ENCODE data around the gene GFI1B.

- TF ChIP-seq, protein P1, sequence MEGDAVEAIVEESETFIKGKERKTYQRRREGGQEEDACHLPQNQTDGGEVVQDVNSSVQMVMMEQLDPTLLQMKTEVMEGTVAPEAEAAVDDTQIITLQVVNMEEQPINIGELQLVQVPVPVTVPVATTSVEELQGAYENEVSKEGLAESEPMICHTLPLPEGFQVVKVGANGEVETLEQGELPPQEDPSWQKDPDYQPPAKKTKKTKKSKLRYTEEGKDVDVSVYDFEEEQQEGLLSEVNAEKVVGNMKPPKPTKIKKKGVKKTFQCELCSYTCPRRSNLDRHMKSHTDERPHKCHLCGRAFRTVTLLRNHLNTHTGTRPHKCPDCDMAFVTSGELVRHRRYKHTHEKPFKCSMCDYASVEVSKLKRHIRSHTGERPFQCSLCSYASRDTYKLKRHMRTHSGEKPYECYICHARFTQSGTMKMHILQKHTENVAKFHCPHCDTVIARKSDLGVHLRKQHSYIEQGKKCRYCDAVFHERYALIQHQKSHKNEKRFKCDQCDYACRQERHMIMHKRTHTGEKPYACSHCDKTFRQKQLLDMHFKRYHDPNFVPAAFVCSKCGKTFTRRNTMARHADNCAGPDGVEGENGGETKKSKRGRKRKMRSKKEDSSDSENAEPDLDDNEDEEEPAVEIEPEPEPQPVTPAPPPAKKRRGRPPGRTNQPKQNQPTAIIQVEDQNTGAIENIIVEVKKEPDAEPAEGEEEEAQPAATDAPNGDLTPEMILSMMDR (IDR thresholded peaks at IDR 0.05): no peak
- no peak for TF ChIP-seq POLR2A (IDR thresholded peaks at IDR 0.05)
These were observed 31.6 kb downstream of the GFI1B start for GRCh38 chr9:133009906-133010582.

Data from adrenal gland (tissue), 5 donors.